Transverse colon (tissue), 4 donors: ENCODE measurements around the gene HOXD3. TPM values are rescaled to one million over a fixed set of nuclear protein-coding genes. Genes with fewer than 3 reads are reported as not detected.

Source experiments
- DNase-seq: peaks from one replicate; pipeline ENCODE4 v3.0.0-alpha.2; 2019
- H3K27ac ChIP-seq, 4 donors: fragments of 200-600 bp; sonication (generic); 2 replicates each; pipeline ENCODE4 v1.5.1; 2016 to 2018; ENCODE audit warnings: inconsistent platforms in 4 of 4
- H3K27me3 ChIP-seq: fragments of 200-600 bp; sonication (generic); 2 replicates; pipeline ENCODE4 v1.5.1; 2017; ENCODE audit warnings: inconsistent platforms
- H3K36me3 ChIP-seq, 4 donors: fragments of 200-600 bp; sonication (generic); 2 replicates each; pipeline ENCODE4 v1.5.1; 2017 to 2019; ENCODE audit warnings: inconsistent platforms in 4 of 4
- H3K4me1 ChIP-seq, 4 donors: fragments of 200-600 bp; sonication (generic); 2 replicates each; pipeline ENCODE4 v1.5.1; 2017 to 2020; ENCODE audit warnings: inconsistent platforms in 4 of 4
- H3K4me3 ChIP-seq, 4 donors: fragments of 200-600 bp; sonication (generic); 1 replicate in 1 of 4; 2 replicates in 3 of 4; pipeline versions ENCODE4 v1.5.1 to v1.6.1; 2017 to 2019; ENCODE audit warnings: inconsistent platforms in 4 of 4
- H3K9me3 ChIP-seq, 2 donors: fragments of 200-600 bp; sonication (generic); 2 replicates each; pipeline ENCODE4 v1.5.1; 2017 to 2019; ENCODE audit warnings: inconsistent platforms in 2 of 2
- EP300 ChIP-seq: sonication (generic); formaldehyde crosslinking; IDR thresholded peaks from one replicate; pipeline ENCODE4 v1.6.1; 2017; ENCODE audit warnings: antibody characterized with exemption, low read depth
- POLR2A ChIP-seq: fragments of 450-650 bp; IDR thresholded peaks from one replicate; pipeline ENCODE4 v1.6.1; 2016; ENCODE audit warnings: antibody characterized with exemption, mild to moderate bottlenecking, moderate library complexity
- POLR2AphosphoS5 ChIP-seq, 3 donors: sonication (generic); formaldehyde crosslinking; IDR thresholded peaks; one replicate each; pipeline ENCODE4 v1.6.1; 2016; ENCODE audit warnings: antibody characterized with exemption in 3 of 3
- WGBS, 2 donors: methylation state at CpG; one replicate each; pipeline ENCODE4 v1.1.5; 2018; ENCODE audit warnings: low coverage in 1 of 2; 5-methylcytosine and 5-hydroxymethylcytosine counted together
- in situ Hi-C, 4 donors: fragments of 200-750 bp; cut with MboI; loops; one replicate each; pipeline versions ENCODE4 v1.15.0 to v1.15.1; 2017; ENCODE audit warnings: low sequenced_read_pairs in 3 of 4, low pct_ligation_motif_present in 1 of 4, low pct_unique_long_range_greater_than_20kb in 1 of 4
- intact Hi-C: fragments of 100-400 bp; cut with DNase I; formaldehyde crosslinking; loops from one replicate; pipeline ENCODE4 v1.15.1; 2023; ENCODE audit warnings: low total_unique reads
- total RNA-seq, 4 donors: library from RNA; depleted of rRNA; stranded (reverse); fragments of >200 nt; gene quantifications; one replicate each; pipeline ENCODE4 v1.1.0, GENCODE V29; 2016
- TF ChIP-seq, protein P1 (sequence below), 5 experiments: fragments of 200-600 bp in 3 of 5; fragments of 450-650 bp in 2 of 5; sonication (generic) in 3 of 5; IDR thresholded peaks; 1 replicate in 2 of 5; 2 replicates in 3 of 5; pipeline ENCODE4 v1.5.1; 2016 to 2017; ENCODE audit warnings: antibody characterized with exemption in 5 of 5, inconsistent platforms in 3 of 5, mild to moderate bottlenecking in 2 of 5, moderate library complexity in 1 of 5

The HOXD3 gene
- total RNA-seq, 4 donors from 2014 or later: 2.0 to 15.7 (median 7.6) TPM; not detected in 1

DNA sequence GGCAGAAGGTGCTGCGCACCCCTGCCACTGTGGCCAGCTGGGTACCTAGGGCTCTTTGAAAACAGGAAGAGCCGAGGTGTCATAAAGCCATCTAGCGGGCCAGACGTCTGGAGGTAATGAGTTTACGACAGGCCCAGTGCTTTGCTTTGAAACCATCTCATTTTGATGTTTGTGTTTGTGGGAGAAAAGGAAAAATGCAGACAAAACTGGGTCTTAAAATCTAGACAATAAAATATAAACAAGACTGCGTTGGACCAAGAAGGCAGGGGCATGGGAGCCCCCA is 31.4 kb upstream of the HOXD3 start:
- intact Hi-C loops (loop anchor here (5.0 kb wide), 1 partner anchor 512 kb away; no protein-coding TSS in a partner anchor), in situ Hi-C loops (loop anchor here (5.0 to 25.0 kb wide), 6 partner anchors 329 to 1029 kb away; no protein-coding TSS in a partner anchor)
- no peak for TF ChIP-seq POLR2A
- H3K27ac ChIP-seq: peak overlapping the region in 2 of 4 donors; percentile 1 to 6
- no peaks in the 10 kb centered on the region for H3K9me3 ChIP-seq
- no peak for DNase-seq
- H3K4me1 ChIP-seq: peaks cover 7 to 46% (median 28%) of the 10 kb centered on the region in 4 donors
- 32 to 74% methylated on average over 4 to 6 of the region's 6 CpGs for WGBS, 2 donors
- H3K27me3 ChIP-seq: peaks cover 94% of the 10 kb centered on the region
- H3K4me3 ChIP-seq: no peak overlapping the region
- no peaks in the 10 kb centered on the region for H3K36me3 ChIP-seq

DNA sequence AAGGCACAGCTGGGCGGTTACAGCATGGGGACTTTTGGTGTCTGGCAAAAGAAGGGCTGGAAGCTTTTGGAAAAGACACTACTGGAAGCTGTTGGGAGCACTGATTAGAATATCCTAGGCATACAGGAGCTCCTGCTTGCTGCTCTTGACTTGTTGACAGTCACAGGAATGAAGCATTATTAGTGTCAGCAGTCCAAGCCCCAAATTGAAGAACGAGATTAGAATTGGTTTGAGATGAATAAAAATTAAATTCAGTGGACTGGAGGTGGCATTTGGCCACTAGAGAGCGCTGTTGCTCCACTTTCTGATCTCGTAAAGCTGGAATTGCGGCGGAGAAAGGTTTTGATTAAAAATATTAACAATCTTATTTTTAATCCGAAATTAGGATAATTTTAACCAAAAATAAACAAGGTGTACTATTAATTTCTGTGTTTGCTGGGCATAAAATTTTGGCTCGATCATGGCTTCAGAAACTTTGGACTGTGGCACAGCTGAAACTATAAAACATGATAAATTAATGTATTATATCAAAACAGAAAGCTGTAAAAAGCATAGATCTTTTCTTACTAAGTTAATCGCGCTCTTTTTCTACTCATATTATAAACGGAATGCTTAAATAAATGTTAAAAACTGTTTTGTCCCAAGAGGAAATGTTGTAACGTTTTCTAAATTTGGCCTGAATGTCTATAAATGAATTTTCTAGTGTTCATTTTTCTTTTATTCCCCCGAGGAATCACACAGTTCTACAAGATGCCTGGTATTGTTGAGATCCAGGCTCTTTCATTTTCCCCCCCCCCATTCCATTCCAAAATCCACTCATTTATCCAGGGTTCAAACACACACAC is 30.0 kb upstream of the HOXD3 start:
- Histone ChIP-seq H3K27me3 (peaks cover 93% of the 10 kb centered on the region), H3K27ac (peak overlapping the region in 2 of 4 donors; percentile 11 to 95), H3K36me3 (no peaks in the 10 kb centered on the region), H3K4me1 (peaks cover 7 to 55% (median 31%) of the 10 kb centered on the region in 4 donors), H3K4me3 (no peak overlapping the region), H3K9me3 (no peaks in the 10 kb centered on the region)
- intact Hi-C loops (loop anchor here (5.0 kb wide), 1 partner anchor 510 kb away; no protein-coding TSS in a partner anchor), in situ Hi-C loops (loop anchor here (5.0 to 25.0 kb wide), 6 partner anchors 328 to 1028 kb away; no protein-coding TSS in a partner anchor)
- 6% methylated on average over 13 of the region's 13 CpGs for WGBS, 2 donors
- peak; percentile 79 for DNase-seq
- TF ChIP-seq EP300: no peak
- TF ChIP-seq, protein P1, sequence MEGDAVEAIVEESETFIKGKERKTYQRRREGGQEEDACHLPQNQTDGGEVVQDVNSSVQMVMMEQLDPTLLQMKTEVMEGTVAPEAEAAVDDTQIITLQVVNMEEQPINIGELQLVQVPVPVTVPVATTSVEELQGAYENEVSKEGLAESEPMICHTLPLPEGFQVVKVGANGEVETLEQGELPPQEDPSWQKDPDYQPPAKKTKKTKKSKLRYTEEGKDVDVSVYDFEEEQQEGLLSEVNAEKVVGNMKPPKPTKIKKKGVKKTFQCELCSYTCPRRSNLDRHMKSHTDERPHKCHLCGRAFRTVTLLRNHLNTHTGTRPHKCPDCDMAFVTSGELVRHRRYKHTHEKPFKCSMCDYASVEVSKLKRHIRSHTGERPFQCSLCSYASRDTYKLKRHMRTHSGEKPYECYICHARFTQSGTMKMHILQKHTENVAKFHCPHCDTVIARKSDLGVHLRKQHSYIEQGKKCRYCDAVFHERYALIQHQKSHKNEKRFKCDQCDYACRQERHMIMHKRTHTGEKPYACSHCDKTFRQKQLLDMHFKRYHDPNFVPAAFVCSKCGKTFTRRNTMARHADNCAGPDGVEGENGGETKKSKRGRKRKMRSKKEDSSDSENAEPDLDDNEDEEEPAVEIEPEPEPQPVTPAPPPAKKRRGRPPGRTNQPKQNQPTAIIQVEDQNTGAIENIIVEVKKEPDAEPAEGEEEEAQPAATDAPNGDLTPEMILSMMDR (IDR thresholded peaks at IDR 0.05): peak; percentile 86 to 97 (median 94)

DNA sequence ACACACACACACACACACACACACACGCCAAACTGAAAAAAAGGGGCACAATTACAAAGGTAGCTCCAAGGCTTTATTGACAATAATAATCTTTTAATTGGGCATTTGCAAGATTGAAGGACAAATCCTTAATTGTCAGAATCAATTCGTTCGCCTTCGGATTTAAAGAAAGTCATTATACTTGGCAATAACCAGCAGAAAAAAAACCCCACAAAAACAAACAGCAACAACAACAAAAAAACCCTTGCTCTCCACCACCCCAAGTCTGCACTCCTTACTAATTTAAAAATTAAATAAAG is 29.4 kb upstream of the HOXD3 start:
- no peaks in the 10 kb centered on the region for H3K36me3 ChIP-seq
- WGBS, 2 donors: 35 to 41% methylated on average over 4 of the region's 4 CpGs
- peak overlapping the region in 1 of 4 donors; percentile 55 for H3K4me3 ChIP-seq
- H3K27ac ChIP-seq: peak overlapping the region; percentile 94 to 96 (median 94)
- in situ Hi-C loops: loop anchor here (5.0 to 25.0 kb wide), 6 partner anchors 327 to 1027 kb away; no protein-coding TSS in a partner anchor
- TF ChIP-seq POLR2AphosphoS5 (IDR thresholded peaks at IDR 0.05): no peak
- no peak for TF ChIP-seq POLR2A
- TF ChIP-seq EP300: no peak
- TF ChIP-seq, protein P1 (IDR thresholded peaks at IDR 0.05): no peak
- peaks cover 91% of the 10 kb centered on the region for H3K27me3 ChIP-seq
- DNase-seq: no peak
- peaks cover 7 to 53% (median 32%) of the 10 kb centered on the region in 4 donors for H3K4me1 ChIP-seq
- intact Hi-C loops: loop anchor here (5.0 kb wide), 1 partner anchor 510 kb away; no protein-coding TSS in a partner anchor
- H3K9me3 ChIP-seq: no peaks in the 10 kb centered on the region

DNA sequence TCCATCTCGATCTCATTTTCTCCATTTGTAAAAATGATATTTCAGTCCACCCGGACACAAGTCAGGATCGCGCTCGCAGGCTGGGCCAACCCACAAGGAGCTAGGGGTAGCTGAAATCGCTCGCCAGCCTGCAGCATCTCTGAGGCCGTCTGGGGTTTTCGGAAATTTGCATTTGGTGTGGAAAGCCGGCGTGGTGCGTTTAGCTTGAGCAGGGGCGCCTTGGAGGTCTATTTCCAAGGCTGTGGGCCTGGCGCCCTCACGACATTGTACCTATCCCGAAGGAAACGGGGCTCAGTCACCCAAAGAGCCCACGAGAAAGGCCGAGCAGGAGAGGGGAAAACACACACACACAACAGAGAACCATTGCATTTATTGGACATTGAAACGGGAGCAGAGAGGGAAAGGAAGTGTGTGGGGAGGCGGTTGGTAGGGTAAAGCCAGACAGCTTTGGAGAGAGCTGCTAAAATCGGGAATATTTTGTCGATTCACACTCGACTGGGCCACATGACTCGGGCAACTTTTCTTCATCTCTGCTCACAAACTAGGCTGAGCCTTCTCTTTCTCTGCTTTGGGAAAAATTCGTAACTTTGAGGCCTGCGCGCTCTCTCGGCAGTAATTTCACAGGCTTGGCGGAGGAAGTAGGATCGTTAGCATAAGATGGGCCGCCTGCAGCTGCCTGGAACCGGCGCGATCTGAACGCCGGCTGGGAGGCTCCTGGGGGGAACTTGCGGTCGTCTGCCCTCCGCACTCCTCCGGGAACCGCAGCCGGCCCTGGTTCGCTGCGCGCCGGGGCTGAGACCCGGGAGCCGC is 28.7 kb upstream of the HOXD3 start:
- Histone ChIP-seq H3K9me3 (no peaks in the 10 kb centered on the region), H3K4me3 (peak overlapping the region; percentile 10 to 68 (median 50)), H3K27me3 (peaks cover 91% of the 10 kb centered on the region), H3K27ac (peak overlapping the region; percentile 94 to 96 (median 94)), H3K36me3 (no peaks in the 10 kb centered on the region), H3K4me1 (peaks cover 12 to 53% (median 33%) of the 10 kb centered on the region in 4 donors)
- in situ Hi-C loops (loop anchor here (5.0 to 25.0 kb wide), 6 partner anchors 326 to 1026 kb away; no protein-coding TSS in a partner anchor), intact Hi-C loops (loop anchor here (5.0 kb wide), 1 partner anchor 509 kb away; no protein-coding TSS in a partner anchor)
- 20 to 46% methylated on average over 10 to 44 of the region's 49 CpGs for WGBS, 2 donors
- no peak for DNase-seq
- TF ChIP-seq EP300 (no peak), POLR2A (no peak), POLR2AphosphoS5 (IDR thresholded peaks at IDR 0.05) (no peak)
- TF ChIP-seq, protein P1 (IDR thresholded peaks at IDR 0.05): no peak
